NB4 (cell line): Measurements from ENCODE around the gene MAP3K7.

Experiments
- MYC ChIP-seq: IDR thresholded peaks from 2 replicates; pipeline ENCODE4 v1.6.1; 2011; ENCODE audit warnings: low read depth, low read length
- POLR2A ChIP-seq: IDR thresholded peaks from 2 replicates; pipeline ENCODE4 v1.6.1; 2011; ENCODE audit warnings: mild to moderate bottlenecking; ENCODE audit not compliant: insufficient read length; ENCODE audit errors: extremely low read depth
- TF ChIP-seq, protein P1 (sequence below): IDR thresholded peaks from one replicate; pipeline ENCODE4 v1.5.1; 2012; ENCODE audit warnings: low read depth, low read length

DNA sequence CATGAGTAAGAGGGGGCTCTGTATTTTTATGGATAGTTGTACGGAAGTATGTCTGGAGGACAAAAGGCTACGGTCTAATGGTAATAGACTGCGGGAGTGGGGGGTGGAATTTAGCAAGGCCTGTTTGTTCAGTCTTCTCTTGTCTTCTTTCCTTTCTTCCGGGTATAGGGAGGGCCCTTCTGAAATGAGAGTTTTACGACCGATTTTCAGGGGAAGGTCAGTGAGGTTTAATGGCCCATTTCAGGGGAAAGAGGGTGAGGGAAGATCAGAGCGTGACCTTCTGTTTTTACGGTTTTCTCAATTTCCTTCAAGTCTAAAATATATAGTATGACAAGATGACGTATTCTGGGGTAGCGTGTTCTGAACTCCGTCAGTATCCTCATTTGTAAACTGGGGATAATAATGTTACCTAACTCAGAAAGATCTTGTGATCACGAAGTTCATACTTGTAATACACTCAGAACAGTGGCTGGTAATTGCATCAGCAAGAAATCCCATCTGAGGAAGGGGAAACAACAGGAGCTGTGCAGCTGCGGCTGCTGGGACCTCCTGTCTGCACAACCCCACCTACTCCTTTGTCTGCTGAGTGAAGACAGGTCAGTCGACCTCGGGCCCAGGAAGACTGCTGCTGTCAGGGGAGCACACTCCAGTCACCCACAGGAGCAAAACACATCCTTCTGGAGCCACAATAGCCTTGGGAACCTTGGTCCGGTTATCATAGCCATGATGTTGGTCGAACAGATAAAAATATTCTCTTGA is 90.4 kb downstream of the MAP3K7 start:
- TF ChIP-seq POLR2A, result no peak
- TF ChIP-seq, protein P1, sequence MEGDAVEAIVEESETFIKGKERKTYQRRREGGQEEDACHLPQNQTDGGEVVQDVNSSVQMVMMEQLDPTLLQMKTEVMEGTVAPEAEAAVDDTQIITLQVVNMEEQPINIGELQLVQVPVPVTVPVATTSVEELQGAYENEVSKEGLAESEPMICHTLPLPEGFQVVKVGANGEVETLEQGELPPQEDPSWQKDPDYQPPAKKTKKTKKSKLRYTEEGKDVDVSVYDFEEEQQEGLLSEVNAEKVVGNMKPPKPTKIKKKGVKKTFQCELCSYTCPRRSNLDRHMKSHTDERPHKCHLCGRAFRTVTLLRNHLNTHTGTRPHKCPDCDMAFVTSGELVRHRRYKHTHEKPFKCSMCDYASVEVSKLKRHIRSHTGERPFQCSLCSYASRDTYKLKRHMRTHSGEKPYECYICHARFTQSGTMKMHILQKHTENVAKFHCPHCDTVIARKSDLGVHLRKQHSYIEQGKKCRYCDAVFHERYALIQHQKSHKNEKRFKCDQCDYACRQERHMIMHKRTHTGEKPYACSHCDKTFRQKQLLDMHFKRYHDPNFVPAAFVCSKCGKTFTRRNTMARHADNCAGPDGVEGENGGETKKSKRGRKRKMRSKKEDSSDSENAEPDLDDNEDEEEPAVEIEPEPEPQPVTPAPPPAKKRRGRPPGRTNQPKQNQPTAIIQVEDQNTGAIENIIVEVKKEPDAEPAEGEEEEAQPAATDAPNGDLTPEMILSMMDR, result no peak
- TF ChIP-seq MYC, result no peak
